SH-SY5Y (cell line): Measurements from ENCODE around the gene LAT.

Experiments
- GATA2 ChIP-seq: IDR thresholded peaks from 2 replicates; pipeline ENCODE4 v1.6.1; 2011; ENCODE audit warnings: mild to moderate bottlenecking, low read depth, low read length
- GATA3 ChIP-seq: IDR thresholded peaks from 2 replicates; pipeline ENCODE4 v1.6.1; 2011; ENCODE audit warnings: low read depth, mild to moderate bottlenecking, low read length, moderate library complexity

- TF ChIP-seq GATA3 (no peak), GATA2 (no peak)
Measured at GRCh38 chr16:28987170-28987853, 2.5 kb downstream of the LAT start.
